Body of pancreas (tissue), 4 donors: ENCODE data around the gene PTPRN2.

Experiments
- POLR2A ChIP-seq, 3 donors: fragments of 450-650 bp; IDR thresholded peaks; one replicate each; pipeline ENCODE4 v1.6.1; 2016; ENCODE audit warnings: antibody characterized with exemption in 3 of 3, mild to moderate bottlenecking in 2 of 3
- TF ChIP-seq, protein P1 (sequence below), 7 experiments: fragments of 450-650 bp in 4 of 7; fragments of 200-600 bp in 3 of 7; sonication (generic) in 3 of 7; IDR thresholded peaks; one replicate each; pipeline ENCODE4 v1.5.1; 2016 to 2019; ENCODE audit warnings: antibody characterized with exemption in 7 of 7

DNA sequence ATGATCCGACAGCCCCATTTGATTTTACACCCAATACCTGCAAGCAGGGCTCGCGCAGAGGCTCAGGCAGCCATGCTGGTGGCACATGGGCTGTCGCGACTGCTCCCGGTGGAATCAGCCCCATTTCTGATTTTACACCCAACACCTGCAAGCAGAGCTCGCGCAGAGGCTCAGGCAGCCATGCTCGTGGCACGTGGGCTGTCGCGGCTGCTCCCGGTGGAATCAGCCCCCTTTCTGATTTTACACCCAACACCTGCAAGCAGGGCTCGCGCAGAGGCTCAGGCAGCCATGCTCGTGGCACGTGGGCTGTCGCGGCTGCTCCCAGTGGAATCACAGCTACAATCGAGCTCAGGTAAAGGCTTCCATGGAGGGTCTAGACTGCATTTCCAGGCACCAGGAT, 244.1 kb downstream of the PTPRN2 start:
- TF ChIP-seq, protein P1, sequence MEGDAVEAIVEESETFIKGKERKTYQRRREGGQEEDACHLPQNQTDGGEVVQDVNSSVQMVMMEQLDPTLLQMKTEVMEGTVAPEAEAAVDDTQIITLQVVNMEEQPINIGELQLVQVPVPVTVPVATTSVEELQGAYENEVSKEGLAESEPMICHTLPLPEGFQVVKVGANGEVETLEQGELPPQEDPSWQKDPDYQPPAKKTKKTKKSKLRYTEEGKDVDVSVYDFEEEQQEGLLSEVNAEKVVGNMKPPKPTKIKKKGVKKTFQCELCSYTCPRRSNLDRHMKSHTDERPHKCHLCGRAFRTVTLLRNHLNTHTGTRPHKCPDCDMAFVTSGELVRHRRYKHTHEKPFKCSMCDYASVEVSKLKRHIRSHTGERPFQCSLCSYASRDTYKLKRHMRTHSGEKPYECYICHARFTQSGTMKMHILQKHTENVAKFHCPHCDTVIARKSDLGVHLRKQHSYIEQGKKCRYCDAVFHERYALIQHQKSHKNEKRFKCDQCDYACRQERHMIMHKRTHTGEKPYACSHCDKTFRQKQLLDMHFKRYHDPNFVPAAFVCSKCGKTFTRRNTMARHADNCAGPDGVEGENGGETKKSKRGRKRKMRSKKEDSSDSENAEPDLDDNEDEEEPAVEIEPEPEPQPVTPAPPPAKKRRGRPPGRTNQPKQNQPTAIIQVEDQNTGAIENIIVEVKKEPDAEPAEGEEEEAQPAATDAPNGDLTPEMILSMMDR (IDR thresholded peaks at IDR 0.05) = no peak
- TF ChIP-seq POLR2A (IDR thresholded peaks at IDR 0.05) = no peak
